Nephron (organoid): ENCODE data around the gene KCNF1.
A peak's percentile ranks its signal among the peaks of the same experiment; 100 is the strongest.

Experiments
- H3K27ac Mint-ChIP-seq, 3 experiments: 2 replicates each; pipeline ENCODE4 v1.8.0; 2020; ENCODE audit warnings: mixed read lengths in 3 of 3, mild to moderate bottlenecking in 2 of 3, moderate library complexity in 1 of 3
- H3K27me3 Mint-ChIP-seq: 2 replicates; pipeline ENCODE4 v1.8.0; 2021; ENCODE audit warnings: low read depth, mild to moderate bottlenecking, moderate library complexity, mixed read lengths
- H3K36me3 Mint-ChIP-seq: 2 replicates; pipeline ENCODE4 v1.8.0; 2020; ENCODE audit warnings: low read depth, mixed read lengths
- H3K4me1 Mint-ChIP-seq: 2 replicates; pipeline ENCODE4 v1.8.0; 2020; ENCODE audit warnings: mixed read lengths
- H3K4me3 Mint-ChIP-seq, 3 experiments: 2 replicates each; pipeline ENCODE4 v1.8.0; 2020; ENCODE audit warnings: mild to moderate bottlenecking in 3 of 3, mixed read lengths in 3 of 3, moderate library complexity in 2 of 3
- H3K9me3 Mint-ChIP-seq: 2 replicates; pipeline ENCODE4 v1.8.0; 2020; ENCODE audit warnings: mixed read lengths
- CTCF ChIP-seq, 3 experiments: fragments of 200-600 bp; sonication (generic); IDR thresholded peaks; one replicate each; pipeline ENCODE4 v1.5.0; 2021; ENCODE audit warnings: antibody characterized with exemption in 3 of 3; ENCODE audit not compliant: unreplicated experiment in 3 of 3

The KCNF1 gene

DNA sequence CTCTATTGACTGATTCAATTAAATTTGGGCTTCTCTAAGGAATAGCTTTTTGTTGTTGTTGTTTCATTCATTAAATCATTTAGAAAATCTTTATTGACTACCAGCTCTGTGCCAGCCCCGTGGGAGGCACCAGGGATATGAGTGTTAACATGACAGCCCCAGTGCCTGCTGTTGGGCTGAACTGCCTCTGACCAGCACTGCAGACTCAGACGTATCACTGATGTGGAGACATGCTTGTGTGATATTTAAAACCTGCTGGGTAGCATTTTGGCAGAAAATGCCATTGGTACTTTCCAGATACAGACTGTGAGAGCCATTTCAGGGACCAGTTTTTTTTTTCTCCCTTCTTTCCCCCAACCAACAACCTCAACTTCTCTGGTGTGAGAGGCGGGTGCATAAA, 38.6 kb upstream of the KCNF1 start:
- H3K36me3 Mint-ChIP-seq, result no peaks in the 10 kb centered on the region
- H3K9me3 Mint-ChIP-seq, result peaks cover 17% of the 10 kb centered on the region
- TF ChIP-seq CTCF (IDR thresholded peaks at IDR 0.05; ENCODE audit: unreplicated experiment in 3 of 3), result no peak
- peaks cover 10% of the 10 kb centered on the region for H3K27me3 Mint-ChIP-seq
- H3K4me1 Mint-ChIP-seq, result peaks cover 18% of the 10 kb centered on the region
- no peak overlapping the region for H3K4me3 Mint-ChIP-seq
- H3K27ac Mint-ChIP-seq, result no peak overlapping the region

- TF ChIP-seq CTCF (IDR thresholded peaks at IDR 0.05; ENCODE audit: unreplicated experiment in 3 of 3), result no peak
- H3K9me3 Mint-ChIP-seq, result peaks cover 17% of the 10 kb centered on the region
Measured at GRCh38 chr2:10873790-10874437, 37.8 kb upstream of the KCNF1 start.

DNA sequence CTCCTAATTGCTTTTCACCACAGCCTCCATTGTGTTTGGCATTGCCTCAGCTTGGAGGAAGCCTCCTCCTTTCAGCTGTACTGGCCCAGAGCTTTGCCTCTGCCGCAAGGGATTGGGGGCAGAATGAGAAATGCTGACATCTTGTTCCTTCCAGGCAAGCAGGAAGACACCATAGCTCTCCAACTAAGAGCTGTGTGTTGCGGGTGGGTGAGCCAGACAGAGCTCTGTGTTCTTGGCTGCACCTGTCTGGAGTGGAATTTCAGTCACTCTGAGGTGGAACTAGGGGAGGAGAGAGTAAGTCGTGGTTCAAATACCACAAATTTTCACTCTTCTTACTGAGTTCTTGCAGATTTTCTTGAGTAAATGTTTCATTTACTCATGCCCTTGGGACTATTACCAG, 36.6 kb upstream of the KCNF1 start:
- no peak overlapping the region for H3K27ac Mint-ChIP-seq
- no peak overlapping the region for H3K4me3 Mint-ChIP-seq
- peaks cover 17% of the 10 kb centered on the region for H3K9me3 Mint-ChIP-seq
- TF ChIP-seq CTCF (IDR thresholded peaks at IDR 0.05; ENCODE audit: unreplicated experiment in 3 of 3), result no peak
- H3K36me3 Mint-ChIP-seq, result no peaks in the 10 kb centered on the region
- peaks cover 15% of the 10 kb centered on the region for H3K27me3 Mint-ChIP-seq
- H3K4me1 Mint-ChIP-seq, result peaks cover 16% of the 10 kb centered on the region

More at GRCh38 chr2:10873790-10874437, 37.8 kb upstream of the KCNF1 start:
- H3K36me3 Mint-ChIP-seq, result no peaks in the 10 kb centered on the region
- H3K27ac Mint-ChIP-seq, result no peak overlapping the region
- H3K27me3 Mint-ChIP-seq, result peaks cover 15% of the 10 kb centered on the region
- H3K4me3 Mint-ChIP-seq, result no peak overlapping the region
- H3K4me1 Mint-ChIP-seq, result peaks cover 16% of the 10 kb centered on the region

- no peak for TF ChIP-seq CTCF (IDR thresholded peaks at IDR 0.05; ENCODE audit: unreplicated experiment in 3 of 3)
- no peak overlapping the region for H3K27ac Mint-ChIP-seq
Measured at GRCh38 chr2:10876394-10876793, 35.3 kb upstream of the KCNF1 start.

DNA sequence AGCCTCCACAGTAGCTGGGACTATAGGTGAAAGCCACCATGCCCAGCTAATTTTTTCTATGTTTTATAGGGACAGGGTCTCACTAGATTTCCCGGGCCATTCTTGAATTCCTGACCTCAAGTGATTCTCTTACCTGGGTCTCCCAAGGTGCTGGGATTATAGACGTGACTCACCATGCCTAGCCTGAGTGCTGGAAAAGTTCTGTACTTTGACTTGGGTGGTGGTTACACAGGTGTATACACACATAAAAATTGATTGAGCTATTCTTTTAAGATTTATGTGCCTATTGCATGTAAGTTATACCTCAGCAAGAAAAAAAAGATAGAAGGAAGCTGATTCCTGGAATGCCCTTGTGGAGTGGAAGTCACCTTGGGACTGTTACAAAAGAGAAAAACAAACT, 34.8 kb upstream of the KCNF1 start:
- Mint-ChIP-seq H3K36me3 (no peaks in the 10 kb centered on the region), H3K4me1 (peaks cover 13% of the 10 kb centered on the region), H3K4me3 (no peak overlapping the region), H3K9me3 (peaks cover 17% of the 10 kb centered on the region), H3K27me3 (peaks cover 15% of the 10 kb centered on the region), H3K27ac (no peak overlapping the region)
- no peak for TF ChIP-seq CTCF (IDR thresholded peaks at IDR 0.05; ENCODE audit: unreplicated experiment in 3 of 3)

More at GRCh38 chr2:10876394-10876793, 35.3 kb upstream of the KCNF1 start:
- peaks cover 15% of the 10 kb centered on the region for H3K27me3 Mint-ChIP-seq
- H3K4me3 Mint-ChIP-seq, result no peak overlapping the region
- peaks cover 13% of the 10 kb centered on the region for H3K4me1 Mint-ChIP-seq
- H3K9me3 Mint-ChIP-seq, result peaks cover 17% of the 10 kb centered on the region
- no peaks in the 10 kb centered on the region for H3K36me3 Mint-ChIP-seq

DNA sequence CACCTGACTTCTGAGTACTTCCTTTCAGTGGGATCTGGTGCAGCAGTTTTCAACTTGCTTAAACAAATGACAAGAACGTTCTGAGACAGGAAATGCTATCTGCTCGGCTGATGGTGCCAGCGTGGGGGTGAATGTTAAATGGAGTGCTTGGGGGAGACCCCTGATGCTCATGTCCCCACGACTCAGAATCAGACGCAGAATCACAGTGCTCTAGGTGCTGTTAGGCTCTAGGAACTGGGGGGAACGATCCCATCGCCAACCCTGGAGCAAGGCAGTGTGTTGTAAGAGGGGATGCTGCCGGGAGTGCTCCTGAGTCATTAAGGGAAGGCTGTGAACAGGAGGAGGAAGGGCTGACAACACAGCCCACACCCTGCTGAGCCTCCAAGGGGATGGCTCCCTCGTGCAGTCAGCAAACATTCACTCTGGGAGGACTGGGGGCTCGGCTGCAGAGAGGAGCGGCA, 34.1 kb upstream of the KCNF1 start:
- Mint-ChIP-seq H3K27ac (peak overlapping the region in 1 of 3 experiments; percentile 69), H3K36me3 (no peaks in the 10 kb centered on the region), H3K4me1 (peaks cover 13% of the 10 kb centered on the region), H3K4me3 (no peak overlapping the region), H3K27me3 (peaks cover 15% of the 10 kb centered on the region), H3K9me3 (peaks cover 12% of the 10 kb centered on the region)
- TF ChIP-seq CTCF (IDR thresholded peaks at IDR 0.05; ENCODE audit: unreplicated experiment in 3 of 3), result no peak
